ENCODE measurements around the gene IGFBP2. TPM values are rescaled to one million over a fixed set of nuclear protein-coding genes. Genes with fewer than 3 reads are reported as not detected.

IGFBP2 gene
- total and polyA plus RNA-seq, 2 of the 8 experiments (the other 6 are each of a cell fraction or from before 2014, with no cell fraction given) = 326 to 782 TPM

- TF ChIP-seq CTBP2 (IDR thresholded peaks at IDR 0.05; ENCODE audit: borderline replicate concordance, insufficient read depth, insufficient read length, low read length) (peak; percentile 52), TAF1 (IDR thresholded peaks at IDR 0.05; ENCODE audit: low read depth, low read length) (0 out of 2 replicates have a peak, but pooled peaks have one; percentile 22), JUND (IDR thresholded peaks at IDR 0.05; ENCODE audit: low read length) (no peak), TEAD4 (IDR thresholded peaks at IDR 0.05; ENCODE audit: low read depth, low read length) (0 out of 2 replicates have a peak, but pooled peaks have one; percentile 36), EZH2 (IDR thresholded peaks at IDR 0.05; ENCODE audit: low read depth, low read length, severe bottlenecking) (no peak), TBP (IDR thresholded peaks at IDR 0.05; ENCODE audit: low read depth, low read length) (0 out of 2 replicates have a peak, but pooled peaks have one; percentile 14), ASH2L (IDR thresholded peaks at IDR 0.05; ENCODE audit: low read length) (peak; percentile 73)
Observed at GRCh38 chr2:216635701-216636550, 2.7 kb downstream of the IGFBP2 start (continued).

Data from H1 (cell line).